ENCODE measurements around the gene SNTA1.
"Not testable (repeated sequence)": the region's sequence is repeated elsewhere in the genome, so short reads cannot be mapped to it uniquely, and the experiment has no call there.

Gene SNTA1

GRCh38 chr20:33443512-33444239, at the start of gene SNTA1:
SNTA1 (minus strand) TSS chr20:33443763; CDS start chr20:33443620, 143 bp downstream.
- Mint-ChIP-seq H3K36me3 (ENCODE audit: low read depth) (no peaks in the 10 kb centered on the region), H3K4me1 (ENCODE audit: low read depth) (peaks cover 10% of the 10 kb centered on the region), H3K4me3 (peak within 1 kb of the TSS; percentile 93), H3K27ac (peak within 1 kb of the TSS; percentile 88), H3K9me3 (no peaks in the 10 kb centered on the region), H3K27me3 (ENCODE audit: low read depth) (peaks cover 13% of the 10 kb centered on the region)
- peak; percentile 87 for DNase-seq (ENCODE audit: low spot score)

GRCh38 chr20:33490934-33491656, 47.5 kb upstream of the SNTA1 start:
- Mint-ChIP-seq H3K4me1 (ENCODE audit: low read depth) (peaks cover 8% of the 10 kb centered on the region), H3K4me3 (peak overlapping the region; percentile 89), H3K9me3 (no peaks in the 10 kb centered on the region), H3K27ac (peak overlapping the region; percentile 77), H3K36me3 (ENCODE audit: low read depth) (peaks cover 1% of the 10 kb centered on the region), H3K27me3 (ENCODE audit: low read depth) (no peaks in the 10 kb centered on the region)
- no peak for DNase-seq (ENCODE audit: low spot score)

GRCh38 chr20:33490023-33490933, 46.7 kb upstream of the SNTA1 start, which contains the start of gene CBFA2T2:
CBFA2T2 (plus strand) TSS chr20:33490096; CDS start chr20:33490268, 172 bp downstream.
- H3K4me1 Mint-ChIP-seq (ENCODE audit: low read depth): peaks cover 8% of the 10 kb centered on the region
- H3K27ac Mint-ChIP-seq: peak within 1 kb of the TSS; percentile 86
- DNase-seq (ENCODE audit: low spot score): no peak

GRCh38 chr20:33489495-33490022, 46.0 kb upstream of the SNTA1 start:
- peaks cover 8% of the 10 kb centered on the region for H3K4me1 Mint-ChIP-seq (ENCODE audit: low read depth)
- peak; percentile 98 for DNase-seq (ENCODE audit: low spot score)
- H3K4me3 Mint-ChIP-seq: peak overlapping the region; percentile 77
- no peaks in the 10 kb centered on the region for H3K9me3 Mint-ChIP-seq
- peak overlapping the region; percentile 86 for H3K27ac Mint-ChIP-seq
- peaks cover 1% of the 10 kb centered on the region for H3K36me3 Mint-ChIP-seq (ENCODE audit: low read depth)
- no peaks in the 10 kb centered on the region for H3K27me3 Mint-ChIP-seq (ENCODE audit: low read depth)

More at GRCh38 chr20:33490023-33490933, 46.7 kb upstream of the SNTA1 start, which contains the start of gene CBFA2T2:
- Mint-ChIP-seq H3K4me3 (peak within 1 kb of the TSS; percentile 89), H3K36me3 (ENCODE audit: low read depth) (peaks cover 1% of the 10 kb centered on the region), H3K27me3 (ENCODE audit: low read depth) (no peaks in the 10 kb centered on the region), H3K9me3 (no peaks in the 10 kb centered on the region)

- H3K27me3 Mint-ChIP-seq (ENCODE audit: low read depth); H3K9me3 Mint-ChIP-seq; H3K4me1 Mint-ChIP-seq (ENCODE audit: low read depth); H3K36me3 Mint-ChIP-seq (ENCODE audit: low read depth); DNase-seq (ENCODE audit: low spot score): not testable (repeated sequence)
- Mint-ChIP-seq H3K4me3 (peak overlapping the region; percentile 26), H3K27ac (peak overlapping the region; percentile 31)
Observed at GRCh38 chr20:33488661-33489494, 45.3 kb upstream of the SNTA1 start.

GRCh38 chr20:33488201-33488600, 44.6 kb upstream of the SNTA1 start:
- no peak for DNase-seq (ENCODE audit: low spot score)
- peak overlapping the region; percentile 31 for H3K27ac Mint-ChIP-seq
- peaks cover 1% of the 10 kb centered on the region for H3K36me3 Mint-ChIP-seq (ENCODE audit: low read depth)

GRCh38 chr20:33483186-33483585, 39.6 kb upstream of the SNTA1 start:
- H3K27ac Mint-ChIP-seq; H3K27me3 Mint-ChIP-seq (ENCODE audit: low read depth); H3K4me3 Mint-ChIP-seq; DNase-seq (ENCODE audit: low spot score); H3K36me3 Mint-ChIP-seq (ENCODE audit: low read depth); H3K4me1 Mint-ChIP-seq (ENCODE audit: low read depth); H3K9me3 Mint-ChIP-seq: not testable (repeated sequence)

More at GRCh38 chr20:33488201-33488600, 44.6 kb upstream of the SNTA1 start:
- Mint-ChIP-seq H3K27me3 (ENCODE audit: low read depth) (no peaks in the 10 kb centered on the region), H3K4me1 (ENCODE audit: low read depth) (peaks cover 8% of the 10 kb centered on the region), H3K9me3 (no peaks in the 10 kb centered on the region), H3K4me3 (no peak overlapping the region)

GRCh38 chr20:33482581-33482980, 39.0 kb upstream of the SNTA1 start:
- Mint-ChIP-seq H3K4me3 (no peak overlapping the region), H3K27me3 (ENCODE audit: low read depth) (no peaks in the 10 kb centered on the region), H3K27ac (no peak overlapping the region), H3K9me3 (no peaks in the 10 kb centered on the region), H3K4me1 (ENCODE audit: low read depth) (no peaks in the 10 kb centered on the region), H3K36me3 (ENCODE audit: low read depth) (no peaks in the 10 kb centered on the region)
- no peak for DNase-seq (ENCODE audit: low spot score)

- no peaks in the 10 kb centered on the region for H3K27me3 Mint-ChIP-seq (ENCODE audit: low read depth)
Observed at GRCh38 chr20:33481431-33481941, 37.9 kb upstream of the SNTA1 start.

GRCh38 chr20:33480048-33480447, 36.5 kb upstream of the SNTA1 start:
- DNase-seq (ENCODE audit: low spot score): no peak
- no peak overlapping the region for H3K4me3 Mint-ChIP-seq
- H3K9me3 Mint-ChIP-seq: no peaks in the 10 kb centered on the region
- H3K27ac Mint-ChIP-seq: no peak overlapping the region
- H3K4me1 Mint-ChIP-seq (ENCODE audit: low read depth): no peaks in the 10 kb centered on the region
- H3K36me3 Mint-ChIP-seq (ENCODE audit: low read depth): no peaks in the 10 kb centered on the region
- no peaks in the 10 kb centered on the region for H3K27me3 Mint-ChIP-seq (ENCODE audit: low read depth)

More at GRCh38 chr20:33481431-33481941, 37.9 kb upstream of the SNTA1 start:
- DNase-seq (ENCODE audit: low spot score): no peak
- Mint-ChIP-seq H3K36me3 (ENCODE audit: low read depth) (no peaks in the 10 kb centered on the region), H3K27ac (no peak overlapping the region), H3K4me3 (no peak overlapping the region), H3K4me1 (ENCODE audit: low read depth) (no peaks in the 10 kb centered on the region), H3K9me3 (no peaks in the 10 kb centered on the region)

- Mint-ChIP-seq H3K9me3 (no peaks in the 10 kb centered on the region), H3K4me3 (no peak overlapping the region), H3K36me3 (ENCODE audit: low read depth) (no peaks in the 10 kb centered on the region), H3K27ac (no peak overlapping the region), H3K27me3 (ENCODE audit: low read depth) (no peaks in the 10 kb centered on the region), H3K4me1 (ENCODE audit: low read depth) (no peaks in the 10 kb centered on the region)
- DNase-seq (ENCODE audit: low spot score): no peak
Observed at GRCh38 chr20:33477386-33478234, 34.0 kb upstream of the SNTA1 start.
